Right hindlimb (tissue), 1 donor: Measurements from ENCODE around the gene UNC5B.

ENCODE experiments used
- DNase-seq: peaks from one replicate; pipeline ENCODE4 v3.0.0-alpha.2; 2018

The UNC5B gene

DNA sequence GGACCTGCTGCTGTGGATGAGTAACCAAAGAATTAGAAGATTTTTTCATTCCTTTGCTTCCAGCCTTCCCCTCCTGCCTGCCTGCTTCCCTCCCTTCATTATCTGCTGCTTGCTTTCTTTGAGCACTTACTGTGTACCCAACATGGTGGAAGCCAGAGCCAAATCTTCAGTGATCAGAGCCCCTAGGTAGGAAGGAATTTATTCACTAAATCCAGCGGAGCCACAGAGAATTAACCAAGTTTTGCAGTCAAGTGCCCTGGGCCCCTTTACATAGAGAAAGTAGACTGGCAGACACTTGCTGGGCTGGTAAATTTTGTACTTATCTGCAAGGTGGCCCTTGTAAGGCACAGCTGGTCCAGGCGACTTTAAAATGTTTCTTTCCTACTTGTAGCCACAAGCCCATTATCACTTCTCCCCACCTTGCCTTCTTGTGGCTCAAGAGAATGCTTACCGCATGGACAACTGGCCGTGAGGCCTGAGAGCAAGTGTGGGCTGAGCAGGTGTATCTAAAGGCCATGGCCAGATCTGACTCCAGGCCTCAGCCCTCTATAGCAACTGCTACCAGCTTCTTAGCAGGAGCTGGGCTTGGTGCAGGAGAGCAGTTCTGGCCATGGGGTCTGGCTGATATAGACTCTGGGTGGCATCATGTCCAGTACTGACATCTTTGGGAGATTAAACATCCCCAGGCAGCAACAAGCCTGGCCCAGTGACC is 11.1 kb downstream of the UNC5B start:
- peak; percentile 11 for DNase-seq

DNA sequence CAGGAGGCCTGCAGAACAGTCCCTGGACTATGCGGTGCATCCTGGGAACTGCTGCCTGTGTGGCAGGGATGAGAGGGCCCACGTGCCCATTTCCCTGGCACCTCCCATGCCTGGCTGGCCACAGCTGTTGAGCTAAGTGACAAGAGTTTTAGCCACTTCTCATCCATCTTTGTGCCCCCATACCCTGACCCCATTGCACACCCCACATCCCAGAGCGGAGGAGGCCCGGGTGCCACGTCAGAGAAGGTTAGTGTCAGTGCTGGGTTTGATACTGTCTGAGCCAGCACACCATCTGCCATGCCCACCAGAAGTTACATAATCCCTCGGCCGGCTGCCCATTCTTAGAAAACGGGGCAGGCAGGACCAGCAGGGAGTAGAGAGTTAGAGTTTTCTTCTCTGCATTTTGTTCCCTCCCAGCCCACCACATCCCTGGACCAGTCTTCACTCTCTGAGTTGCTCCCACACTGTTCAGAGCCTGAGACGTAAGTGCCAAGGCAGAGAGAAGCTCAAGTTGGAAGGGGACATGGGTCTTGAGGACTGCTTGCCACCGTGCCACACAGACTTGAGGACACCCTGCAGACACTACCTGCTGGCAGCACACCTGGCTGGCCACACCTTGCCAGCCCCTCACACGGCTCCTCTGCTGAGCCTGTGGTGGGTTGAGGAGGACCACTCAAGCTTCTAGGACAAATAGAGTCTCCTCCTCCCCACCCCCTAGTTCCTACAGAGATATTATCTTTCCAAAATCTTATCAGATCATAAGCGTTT is 13.1 kb downstream of the UNC5B start:
- DNase-seq = peak; percentile 29

DNA sequence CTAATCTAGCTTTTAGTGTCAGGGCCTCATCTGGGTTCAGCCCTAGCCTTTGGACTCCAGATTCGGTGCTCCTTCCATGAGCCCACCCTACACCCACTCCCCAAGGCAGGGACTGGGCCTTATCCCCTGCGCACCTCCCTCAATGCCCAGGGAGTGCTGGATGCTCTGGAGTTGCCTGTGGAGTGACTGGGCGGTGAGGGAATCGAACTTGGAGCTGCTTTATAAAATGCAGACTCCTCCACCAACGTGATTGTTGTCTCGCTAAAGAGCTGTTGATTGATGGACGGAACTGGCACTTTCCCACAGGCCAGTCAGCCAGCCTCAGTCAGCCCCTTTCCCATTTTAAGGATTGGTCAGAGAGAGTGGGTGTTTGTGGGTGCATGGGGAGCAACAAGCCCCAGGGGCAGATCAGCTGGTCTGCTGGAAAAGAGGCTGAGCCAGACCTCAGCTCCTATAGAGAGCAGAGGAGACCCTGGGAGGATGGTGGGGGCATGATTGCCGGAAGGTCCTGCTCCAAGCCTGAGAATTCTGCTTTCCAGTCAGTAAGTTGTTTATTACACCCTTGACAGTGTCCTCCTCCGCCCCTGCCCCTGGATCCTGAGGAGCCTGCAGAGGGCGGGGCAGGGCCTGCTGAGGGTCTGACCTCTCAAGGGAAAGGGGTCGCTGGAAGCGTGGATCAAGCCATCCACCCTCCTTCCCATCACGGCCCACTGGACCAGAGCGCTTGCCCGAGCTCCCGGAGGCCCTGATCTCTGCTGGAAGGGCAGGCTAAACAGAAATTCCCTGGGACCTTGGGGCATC is 16.7 kb downstream of the UNC5B start:
- DNase-seq = no peak

GRCh38 chr10:71229726-71230655 is 17.6 kb downstream of the UNC5B start:
- DNase-seq = no peak

GRCh38 chr10:71230656-71231025 is 18.3 kb downstream of the UNC5B start:
- DNase-seq = no peak

DNA sequence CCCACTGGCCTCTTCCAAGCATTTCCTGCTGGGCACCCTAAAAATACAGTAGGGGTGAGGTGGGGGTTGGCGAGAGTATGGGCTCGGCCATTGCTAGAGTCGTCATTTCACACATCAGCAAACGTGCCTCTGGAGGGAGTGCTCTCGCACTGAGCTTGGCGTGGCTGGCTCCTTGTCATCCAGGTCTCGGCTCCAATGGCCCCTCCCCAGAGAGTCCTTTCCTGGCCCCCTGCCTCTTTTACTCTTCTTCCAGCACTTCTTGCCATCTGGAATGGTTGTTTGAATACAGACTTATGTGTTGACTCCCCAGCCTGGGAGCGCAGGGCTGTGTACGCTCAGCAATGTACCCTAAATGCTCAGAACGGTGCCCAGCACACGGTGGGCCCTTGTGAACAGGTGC is 18.8 kb downstream of the UNC5B start:
- DNase-seq = no peak

GRCh38 chr10:71232089-71232998 is 20.0 kb downstream of the UNC5B start:
- DNase-seq = peak; percentile 90

DNA sequence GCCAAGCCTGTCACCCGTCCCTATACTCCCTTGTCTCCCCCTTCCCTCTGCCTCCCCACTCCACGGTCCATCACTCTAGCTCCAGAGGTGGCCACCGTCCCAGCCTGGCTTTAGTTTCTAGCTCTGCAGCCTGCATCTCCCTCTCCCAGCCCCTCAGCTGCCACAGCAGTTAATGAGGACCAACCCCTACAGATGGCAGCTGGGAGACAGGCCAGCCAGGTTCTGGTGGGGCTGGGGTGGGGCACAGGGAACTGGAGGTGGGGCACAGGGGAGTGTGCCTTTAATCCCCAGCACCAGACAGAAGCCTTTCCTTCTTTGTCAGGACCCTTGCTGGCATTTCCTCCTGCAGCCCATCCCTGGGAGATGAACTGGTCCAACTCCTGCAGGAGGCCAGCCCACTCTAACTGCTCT is 21.1 kb downstream of the UNC5B start:
- DNase-seq = peak; percentile 61

GRCh38 chr10:71234004-71234894 is 21.9 kb downstream of the UNC5B start:
- no peak for DNase-seq

DNA sequence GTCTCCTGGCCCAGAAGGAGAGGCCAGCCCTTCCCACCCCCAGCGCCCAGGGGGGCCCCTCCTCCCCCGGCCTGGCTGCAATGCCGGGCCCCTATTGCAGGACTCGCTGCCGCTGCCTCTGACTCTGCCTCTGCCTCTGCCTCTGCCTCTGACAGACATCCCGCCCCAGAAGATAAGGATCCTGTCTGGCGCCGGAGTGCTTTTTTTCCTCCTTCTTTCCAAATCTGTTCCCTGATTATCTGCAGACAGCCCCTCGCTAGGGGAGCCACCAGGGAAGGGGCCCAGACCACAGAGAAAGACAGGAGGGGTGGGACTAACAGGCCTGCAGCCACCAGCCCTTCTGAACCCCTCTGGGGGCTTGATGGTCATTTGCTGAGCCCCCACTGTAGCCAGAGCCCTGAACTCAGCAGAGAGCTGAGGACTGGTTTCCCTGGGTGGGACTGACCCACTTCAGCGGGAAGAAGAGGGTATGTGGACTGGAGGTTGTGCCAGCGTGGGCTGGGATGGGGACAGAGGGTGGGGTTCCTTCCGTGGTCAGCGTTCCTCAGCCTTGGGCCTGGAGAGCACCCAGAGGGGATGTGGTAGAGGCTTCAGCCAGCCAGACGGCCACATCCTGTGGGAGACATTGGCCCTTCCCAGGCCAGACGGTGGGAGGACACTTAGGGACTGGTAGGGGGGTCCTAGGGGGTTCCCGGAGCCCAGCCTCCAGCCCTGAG is 22.8 kb downstream of the UNC5B start:
- DNase-seq = peak; percentile 85

- DNase-seq = no peak
Observed at GRCh38 chr10:71235808-71236207, 23.4 kb downstream of the UNC5B start.

- peak; percentile 66 for DNase-seq
Observed at GRCh38 chr10:71236286-71236685, 23.9 kb downstream of the UNC5B start.

- DNase-seq = no peak
Observed at GRCh38 chr10:71236822-71237682, 24.7 kb downstream of the UNC5B start.

DNA sequence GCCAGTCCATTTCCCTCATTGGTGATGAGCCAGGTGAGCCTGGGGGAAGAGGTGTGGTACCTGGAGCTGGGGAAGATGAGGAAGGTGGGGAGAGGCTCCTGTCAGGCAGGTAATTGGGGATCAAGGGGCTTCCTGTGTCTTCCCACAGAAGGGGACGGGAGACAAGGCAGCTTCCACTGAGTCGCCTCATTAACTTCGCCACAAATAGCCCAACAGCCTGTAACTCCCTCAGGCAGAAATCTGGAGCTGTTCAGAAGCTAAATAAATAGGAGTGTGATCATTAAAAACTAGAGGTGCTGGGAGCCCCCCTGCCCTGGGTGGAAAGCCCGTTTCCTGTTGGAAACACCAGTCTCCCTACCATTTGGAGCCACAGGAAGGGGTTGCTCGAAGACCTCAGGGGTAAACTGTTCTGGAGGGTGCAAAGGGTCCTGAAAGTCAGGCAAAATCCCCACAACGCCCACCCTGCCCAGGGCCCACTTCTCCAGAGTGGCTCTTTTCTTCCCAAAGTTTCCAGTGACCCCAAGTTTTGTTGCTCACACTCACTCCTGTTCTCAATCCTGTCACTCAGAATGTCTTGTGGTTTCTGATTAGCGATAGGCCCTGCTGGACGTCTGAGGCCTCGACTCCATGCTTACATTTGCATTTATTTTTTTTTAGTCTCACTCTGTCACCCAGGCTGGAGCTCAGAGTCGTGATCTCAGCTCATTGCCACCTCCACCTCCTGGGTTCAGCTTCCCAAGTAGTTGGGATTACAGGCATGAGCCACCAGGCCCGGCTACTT is 25.7 kb downstream of the UNC5B start:
- DNase-seq = no peak

DNA sequence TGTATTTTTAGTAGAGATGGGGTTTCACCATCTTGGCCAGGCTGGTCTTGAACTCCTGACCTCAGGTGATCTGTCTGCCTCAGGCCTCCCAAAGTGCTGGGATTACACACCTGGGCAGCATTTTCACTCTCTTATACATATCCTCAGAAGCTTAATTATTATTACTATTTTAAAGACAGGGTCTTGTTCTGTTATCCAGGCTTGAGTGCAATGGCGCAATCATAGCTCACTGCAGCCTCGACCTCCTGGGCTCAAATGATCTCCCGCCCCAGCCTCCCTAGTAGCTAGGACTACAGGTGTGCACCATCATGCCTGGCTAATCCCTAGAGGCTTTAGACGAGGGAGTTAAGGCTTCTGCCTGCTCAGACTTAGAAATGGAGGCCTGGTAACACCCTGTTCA is 26.3 kb downstream of the UNC5B start:
- no peak for DNase-seq

- no peak for DNase-seq
Observed at GRCh38 chr10:71239131-71239915, 27.0 kb downstream of the UNC5B start.
